HFFc6 (cell line): Measurements from ENCODE around the gene CPT1A. TPM values are rescaled to one million over a fixed set of nuclear protein-coding genes. Genes with fewer than 3 reads are reported as not detected.

Source experiments
- DNase-seq: peaks from one replicate; pipeline ENCODE4 v3.0.0-alpha.2; 2018
- H3K27ac Mint-ChIP-seq: 2 replicates; pipeline ENCODE4 v1.8.0; 2020; ENCODE audit warnings: mild to moderate bottlenecking, mixed read lengths
- H3K27me3 Mint-ChIP-seq: 2 replicates; pipeline ENCODE4 v1.8.0; 2021; ENCODE audit warnings: mild to moderate bottlenecking, moderate library complexity, mixed read lengths; ENCODE audit not compliant: insufficient read depth
- H3K36me3 Mint-ChIP-seq: 2 replicates; pipeline ENCODE4 v1.8.0; 2021; ENCODE audit warnings: low read depth, mixed read lengths
- H3K4me1 Mint-ChIP-seq: 2 replicates; pipeline ENCODE4 v1.8.0; 2020; ENCODE audit warnings: low read depth, mixed read lengths
- H3K4me3 Mint-ChIP-seq: 2 replicates; pipeline ENCODE4 v1.8.0; 2020; ENCODE audit warnings: mild to moderate bottlenecking, moderate library complexity, mixed read lengths
- H3K9me3 Mint-ChIP-seq: 2 replicates; pipeline ENCODE4 v1.8.0; 2020; ENCODE audit warnings: mild to moderate bottlenecking, mixed read lengths
- CTCF ChIP-seq: fragments of 200-600 bp; sonication (generic); IDR thresholded peaks from 2 replicates; pipeline ENCODE4 v1.5.0; 2021; ENCODE audit warnings: antibody characterized with exemption, mild to moderate bottlenecking
- total RNA-seq, 6 experiments: library from RNA; stranded (reverse); fragmentation: NEBNext Ultra II Directional; extraction: Animal tissue kit (Norgen Biotek cat#: 25700); gene quantifications; 2 replicates in 1 of 6; 3 replicates in 5 of 6; pipeline ENCODE4 v1.2.3, GENCODE V29; 2021

Gene CPT1A
- total RNA-seq, 6 experiments from 2014 or later: 35.5 to 63.7 (median 55.8) TPM

- TF ChIP-seq CTCF: no peak
These were observed 2.7 kb upstream of the CPT1A start for GRCh38 chr11:68844376-68844775.

GRCh38 chr11:68843703-68844312, 2.1 kb upstream of the CPT1A start:
- Mint-ChIP-seq H3K4me3 (no peak overlapping the region), H3K9me3 (no peaks in the 10 kb centered on the region), H3K27me3 (peaks cover 18% of the 10 kb centered on the region), H3K4me1 (peaks cover 19% of the 10 kb centered on the region), H3K36me3 (no peaks in the 10 kb centered on the region), H3K27ac (no peak overlapping the region)
- DNase-seq: no peak
- peak; percentile 47 for TF ChIP-seq CTCF

More at GRCh38 chr11:68844376-68844775, 2.7 kb upstream of the CPT1A start:
- H3K9me3 Mint-ChIP-seq: no peaks in the 10 kb centered on the region
- H3K27ac Mint-ChIP-seq: no peak overlapping the region
- H3K36me3 Mint-ChIP-seq: no peaks in the 10 kb centered on the region
- peaks cover 18% of the 10 kb centered on the region for H3K4me1 Mint-ChIP-seq
- H3K4me3 Mint-ChIP-seq: no peak overlapping the region
- H3K27me3 Mint-ChIP-seq: peaks cover 21% of the 10 kb centered on the region
- no peak for DNase-seq

- no peak for DNase-seq
- H3K9me3 Mint-ChIP-seq: no peaks in the 10 kb centered on the region
- H3K27ac Mint-ChIP-seq: no peak overlapping the region
- H3K36me3 Mint-ChIP-seq: no peaks in the 10 kb centered on the region
- TF ChIP-seq CTCF: no peak
- H3K4me1 Mint-ChIP-seq: peaks cover 26% of the 10 kb centered on the region
- H3K27me3 Mint-ChIP-seq: peaks cover 14% of the 10 kb centered on the region
- H3K4me3 Mint-ChIP-seq: peak overlapping the region; percentile 79
These were observed 1.4 kb upstream of the CPT1A start for GRCh38 chr11:68843052-68843561.

- no peak for TF ChIP-seq CTCF
These were observed 823 bp upstream of the CPT1A start for GRCh38 chr11:68842427-68843051.

GRCh38 chr11:68840661-68841653, 759 bp downstream of the CPT1A start:
- Mint-ChIP-seq H3K36me3 (peaks cover 4% of the 10 kb centered on the region; the same call in 1 of the 2 replicates), H3K4me1 (peaks cover 33% of the 10 kb centered on the region), H3K4me3 (peak overlapping the region; percentile 86), H3K9me3 (no peaks in the 10 kb centered on the region), H3K27ac (peak overlapping the region; percentile 94), H3K27me3 (peaks cover 8% of the 10 kb centered on the region)
- TF ChIP-seq CTCF: no peak
- DNase-seq: no peak

More at GRCh38 chr11:68842427-68843051, 823 bp upstream of the CPT1A start:
- H3K27ac Mint-ChIP-seq: no peak overlapping the region
- peak overlapping the region; percentile 79 for H3K4me3 Mint-ChIP-seq
- H3K9me3 Mint-ChIP-seq: no peaks in the 10 kb centered on the region
- no peaks in the 10 kb centered on the region for H3K36me3 Mint-ChIP-seq
- H3K27me3 Mint-ChIP-seq: peaks cover 9% of the 10 kb centered on the region
- peaks cover 31% of the 10 kb centered on the region for H3K4me1 Mint-ChIP-seq
- no peak for DNase-seq
